ENCODE data around the gene FMNL2.

Gene FMNL2

DNA sequence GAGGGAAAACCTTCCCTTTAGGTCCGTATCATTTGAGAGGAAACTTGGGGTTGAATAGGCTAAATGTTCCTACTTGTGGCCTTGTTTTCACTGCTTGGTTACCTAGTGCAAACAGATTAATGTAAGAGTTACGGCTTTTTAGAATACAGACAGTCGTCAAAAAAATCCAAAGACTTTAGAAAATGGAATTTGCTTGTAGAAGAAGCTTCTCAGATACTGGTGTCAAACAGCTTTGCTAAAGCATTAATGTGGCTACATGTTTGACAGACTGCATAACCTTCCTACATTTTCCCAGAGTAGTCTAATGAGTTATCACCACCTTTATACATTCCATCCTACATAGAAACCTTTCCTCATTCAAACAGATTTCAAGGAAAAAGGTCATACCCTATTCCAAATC, 114.6 kb downstream of the FMNL2 start:
- no peak for DNase-seq (ENCODE audit: low read depth in 2 of 2)

- DNase-seq (ENCODE audit: low read depth in 2 of 2), result no peak
Observed at GRCh38 chr2:152450176-152450575, 115.2 kb downstream of the FMNL2 start.

GRCh38 chr2:152452256-152452973, 117.4 kb downstream of the FMNL2 start:
- no peak for DNase-seq (ENCODE audit: low read depth in 2 of 2)

DNA sequence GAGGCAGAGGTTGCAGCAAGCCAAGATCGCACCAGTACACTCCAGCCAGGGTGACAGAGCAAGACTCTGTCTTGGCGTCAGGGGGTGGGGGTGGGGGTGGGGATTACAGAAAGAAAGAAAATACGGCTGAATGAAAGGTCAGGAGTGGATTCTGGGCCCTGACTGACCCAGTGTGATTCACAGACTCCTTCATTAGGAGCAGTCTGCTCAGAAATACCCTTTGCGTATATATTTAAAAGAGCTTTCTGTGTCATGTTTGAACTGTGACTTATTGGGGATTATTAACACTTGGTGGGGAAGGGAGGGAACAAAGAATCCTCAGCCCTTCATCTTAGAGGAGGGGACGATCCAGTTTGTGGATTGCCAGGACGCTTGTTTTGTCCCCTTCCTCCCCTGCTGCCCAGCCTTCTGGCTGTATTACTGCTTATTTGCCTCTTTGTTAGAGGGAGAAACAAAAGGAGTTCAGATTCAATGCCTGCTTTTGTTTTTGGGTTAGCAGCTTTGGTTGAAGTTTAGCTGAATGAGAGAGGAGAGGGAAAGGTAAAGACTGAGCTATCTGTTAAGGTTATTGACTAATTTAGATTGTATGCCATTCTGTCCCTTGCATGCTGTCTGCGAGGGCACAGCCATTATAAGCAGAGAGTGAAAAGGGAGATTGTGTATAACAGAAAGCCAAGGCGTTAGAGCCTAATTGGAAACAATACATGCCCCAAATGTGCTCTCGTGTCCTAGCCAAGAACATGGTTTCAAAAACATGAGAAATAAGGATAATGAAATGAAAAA, 118.3 kb downstream of the FMNL2 start:
- DNase-seq (ENCODE audit: low read depth in 2 of 2), result no peak

DNA sequence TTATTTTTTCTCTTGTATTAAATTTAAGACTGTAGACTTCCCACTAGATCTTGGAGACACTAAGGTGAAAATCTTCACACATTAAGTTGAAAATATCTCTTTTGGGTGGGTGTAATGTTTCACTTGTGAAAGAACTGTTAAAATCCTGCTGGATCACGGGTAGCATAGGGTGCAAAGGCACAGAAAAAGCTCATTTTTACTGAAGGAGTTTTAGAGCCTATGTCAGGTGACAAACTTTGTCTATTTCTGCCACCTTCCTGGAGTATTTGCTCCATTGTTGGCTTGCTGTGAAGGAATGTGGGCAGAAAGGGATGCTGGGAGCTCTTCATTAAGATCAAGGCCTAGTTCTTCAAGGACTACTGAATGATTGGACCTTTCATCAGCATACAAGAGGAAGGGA, 119.4 kb downstream of the FMNL2 start:
- DNase-seq (ENCODE audit: low read depth in 2 of 2), result no peak

DNA sequence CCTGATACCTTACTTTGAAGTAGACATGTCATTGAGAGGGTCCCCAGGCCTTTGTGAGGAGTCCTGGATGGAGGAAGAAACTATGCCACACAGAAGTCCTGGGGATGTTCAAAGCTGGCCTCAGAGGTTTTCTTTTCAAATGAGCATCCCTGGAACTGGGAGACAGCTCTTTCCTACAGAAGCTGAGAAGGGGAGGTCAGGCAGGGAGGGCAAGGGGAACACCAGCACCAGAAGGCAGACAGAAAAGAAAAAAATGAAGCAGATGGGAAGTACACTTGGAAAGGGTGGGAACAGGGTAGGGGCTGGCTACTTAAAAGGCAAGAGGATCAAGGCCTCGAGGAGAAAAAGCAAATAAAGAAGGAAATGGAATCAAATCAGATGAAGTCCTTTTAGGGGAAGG, 120.0 kb downstream of the FMNL2 start:
- no peak for DNase-seq (ENCODE audit: low read depth in 2 of 2)

DNA sequence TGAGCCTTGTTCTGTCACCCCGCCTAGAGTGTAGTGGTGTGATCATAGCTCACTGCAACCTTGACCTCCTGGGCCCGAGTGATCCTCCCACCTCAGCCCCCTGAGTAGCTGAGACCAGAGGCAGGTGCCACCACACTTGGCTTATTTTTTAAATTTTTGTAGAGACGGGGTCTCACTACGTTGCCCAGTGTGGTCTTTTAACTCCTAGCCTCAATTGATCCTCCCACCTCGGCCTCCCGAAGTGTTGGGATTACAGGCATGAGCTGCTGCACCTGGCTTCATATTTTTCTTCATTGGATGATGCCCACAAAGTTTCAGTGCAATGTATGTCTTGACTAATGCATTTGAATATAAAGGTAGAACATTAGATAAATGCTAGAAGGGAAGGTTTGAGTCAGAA, 120.8 kb downstream of the FMNL2 start:
- no peak for DNase-seq (ENCODE audit: low read depth in 2 of 2)

DNA sequence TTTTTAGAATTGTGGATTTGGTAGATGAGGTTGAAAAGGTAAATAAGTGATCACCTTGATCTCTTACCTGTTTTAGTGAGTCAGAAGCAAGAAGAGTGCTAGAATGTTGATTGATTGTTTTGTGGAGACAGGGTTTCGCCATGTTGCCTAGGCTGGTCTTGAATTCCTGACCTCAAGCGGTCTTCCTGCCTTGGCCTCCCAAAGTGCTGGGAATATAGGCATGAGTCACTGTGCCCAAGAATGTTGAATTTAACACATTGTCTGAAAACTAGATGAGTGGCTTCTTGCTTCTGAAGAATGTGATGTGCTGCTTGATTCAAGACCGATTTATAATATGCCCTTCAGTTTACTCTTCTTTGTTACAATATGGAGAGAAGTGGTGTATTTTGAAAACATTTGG, 121.3 kb downstream of the FMNL2 start:
- DNase-seq (ENCODE audit: low read depth in 2 of 2), result no peak

GRCh38 chr2:152458441-152458940, 123.5 kb downstream of the FMNL2 start:
- DNase-seq (ENCODE audit: low read depth in 2 of 2), result no peak

DNA sequence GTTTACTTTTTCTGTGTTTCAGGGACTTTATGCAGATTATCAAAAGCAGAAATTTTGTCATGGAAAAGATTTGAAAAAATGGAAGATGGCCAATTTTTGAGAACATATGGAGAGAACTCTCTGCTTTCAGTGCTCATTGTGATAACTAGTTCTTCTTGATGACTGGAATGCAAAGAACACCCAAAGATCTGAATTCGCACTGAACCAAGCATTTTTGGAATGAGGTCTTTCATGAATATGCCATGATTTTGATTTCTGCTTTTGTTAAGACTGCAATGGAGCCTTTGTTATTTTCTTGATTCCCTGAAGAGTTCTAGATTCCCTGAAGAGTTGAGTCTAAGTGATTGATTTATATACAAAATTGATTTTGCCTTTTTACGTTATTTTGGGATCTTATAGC, 124.1 kb downstream of the FMNL2 start:
- DNase-seq (ENCODE audit: low read depth in 2 of 2), result no peak

DNA sequence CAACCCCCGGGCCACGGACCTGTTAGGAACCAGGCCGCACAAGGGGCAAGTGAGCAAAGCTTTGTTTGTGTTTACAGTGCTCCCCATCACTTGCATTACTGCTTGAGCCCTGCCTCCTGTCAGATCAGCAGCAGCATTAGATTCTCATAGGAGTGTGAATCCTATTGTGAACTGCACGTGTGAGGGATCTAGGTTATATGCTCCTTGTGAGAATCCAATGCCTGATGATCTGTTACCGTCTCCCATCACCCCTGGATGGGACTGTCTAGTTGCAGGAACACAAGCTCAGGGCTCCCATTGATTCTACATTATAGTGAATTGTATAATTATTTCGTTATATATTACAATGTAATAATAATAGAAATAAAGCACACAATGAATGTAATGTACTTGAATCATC, 125.6 kb downstream of the FMNL2 start:
- DNase-seq (ENCODE audit: low read depth in 2 of 2), result no peak

DNA sequence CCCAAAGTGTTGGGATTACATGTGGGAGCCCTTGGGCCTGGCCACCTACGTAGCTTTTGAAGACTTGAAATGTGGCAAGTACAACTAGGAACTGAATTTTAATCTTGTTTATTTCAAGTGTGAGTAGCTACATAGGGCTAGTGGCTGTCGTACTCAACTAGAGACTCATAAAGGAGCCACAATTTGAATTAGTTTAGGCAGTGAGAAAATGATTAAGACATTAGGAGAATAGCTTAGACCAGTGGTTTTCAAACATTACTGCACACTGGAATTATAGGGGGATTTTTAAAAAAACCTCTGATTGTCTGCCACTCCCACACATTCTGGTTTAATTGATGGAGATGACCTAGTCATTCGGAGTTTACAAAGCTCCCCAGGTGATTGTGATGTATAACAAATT, 127.1 kb downstream of the FMNL2 start:
- DNase-seq (ENCODE audit: low read depth in 2 of 2), result no peak

GRCh38 chr2:152462779-152463178, 127.8 kb downstream of the FMNL2 start:
- no peak for DNase-seq (ENCODE audit: low read depth in 2 of 2)

DNA sequence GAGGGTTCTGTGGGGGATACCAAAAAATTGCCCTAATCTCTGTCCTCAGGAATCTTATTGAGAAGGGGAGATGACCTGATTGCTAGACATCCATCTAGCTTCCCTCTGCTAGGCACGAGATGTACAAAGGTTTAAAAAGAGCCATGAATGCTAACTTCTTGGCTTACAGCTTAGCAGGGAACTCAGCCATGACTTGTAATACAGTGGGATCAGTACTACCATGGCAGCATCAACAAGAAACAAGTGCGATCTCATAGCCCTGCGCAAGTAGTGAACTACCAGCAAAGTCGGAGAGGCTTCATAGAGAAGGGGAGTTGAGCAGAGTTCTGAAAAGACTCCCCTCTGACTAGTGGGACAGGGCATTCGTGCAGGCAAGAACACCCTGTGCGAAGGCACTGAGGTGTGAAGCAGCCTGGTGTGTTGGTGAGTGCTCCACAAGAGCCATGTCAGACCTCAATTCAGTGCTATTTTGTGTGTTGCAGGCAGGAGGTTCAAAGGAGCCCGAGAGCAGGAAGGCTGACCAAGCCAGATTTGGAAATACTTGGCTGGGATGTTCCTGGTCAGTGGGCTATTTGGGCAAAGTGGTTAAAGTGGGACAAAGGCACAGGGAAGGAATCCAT, 130.0 kb downstream of the FMNL2 start:
- no peak for DNase-seq (ENCODE audit: low read depth in 2 of 2)

DNA sequence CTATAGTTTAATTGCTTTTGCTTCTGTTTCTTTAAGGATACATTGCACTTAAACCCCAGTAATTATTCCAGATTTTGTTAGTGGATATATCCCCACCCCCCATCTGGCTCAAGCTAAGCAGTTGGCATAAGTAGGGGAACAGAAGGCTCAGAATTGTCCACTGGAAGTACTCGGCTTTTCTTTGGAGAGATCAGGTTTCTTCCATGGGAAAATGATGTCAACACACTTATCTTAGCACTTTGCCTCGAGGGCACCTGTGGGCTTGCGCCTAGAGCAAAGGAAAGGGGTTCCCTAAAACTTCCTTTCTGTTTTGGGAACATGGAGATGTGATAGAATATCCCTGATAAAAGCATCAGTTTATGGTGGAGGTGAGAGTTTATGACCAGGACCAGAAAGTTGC, 130.6 kb downstream of the FMNL2 start:
- no peak for DNase-seq (ENCODE audit: low read depth in 2 of 2)

DNA sequence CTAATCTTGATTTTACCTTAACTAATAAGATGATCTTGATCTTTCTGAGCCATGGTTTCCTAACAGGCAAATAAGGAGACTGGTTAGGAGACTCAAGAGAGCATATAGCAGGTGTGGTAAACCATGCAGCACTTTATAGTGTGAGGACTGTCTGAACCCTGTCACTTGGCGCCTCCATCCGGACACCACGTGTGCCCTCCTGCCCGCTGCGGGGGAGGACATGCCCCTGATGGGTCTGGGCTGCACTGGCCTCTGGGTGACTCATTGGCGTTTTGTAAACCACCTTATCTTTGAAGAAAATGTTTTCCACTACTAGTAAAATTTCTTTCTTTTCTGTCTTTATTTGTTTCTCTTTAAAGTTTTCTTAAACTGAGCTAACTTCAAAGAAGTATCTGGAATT, 131.1 kb downstream of the FMNL2 start:
- DNase-seq (ENCODE audit: low read depth in 2 of 2), result no peak

GRCh38 chr2:152466980-152467676, 132.2 kb downstream of the FMNL2 start:
- DNase-seq (ENCODE audit: low read depth in 2 of 2), result no peak

DNA sequence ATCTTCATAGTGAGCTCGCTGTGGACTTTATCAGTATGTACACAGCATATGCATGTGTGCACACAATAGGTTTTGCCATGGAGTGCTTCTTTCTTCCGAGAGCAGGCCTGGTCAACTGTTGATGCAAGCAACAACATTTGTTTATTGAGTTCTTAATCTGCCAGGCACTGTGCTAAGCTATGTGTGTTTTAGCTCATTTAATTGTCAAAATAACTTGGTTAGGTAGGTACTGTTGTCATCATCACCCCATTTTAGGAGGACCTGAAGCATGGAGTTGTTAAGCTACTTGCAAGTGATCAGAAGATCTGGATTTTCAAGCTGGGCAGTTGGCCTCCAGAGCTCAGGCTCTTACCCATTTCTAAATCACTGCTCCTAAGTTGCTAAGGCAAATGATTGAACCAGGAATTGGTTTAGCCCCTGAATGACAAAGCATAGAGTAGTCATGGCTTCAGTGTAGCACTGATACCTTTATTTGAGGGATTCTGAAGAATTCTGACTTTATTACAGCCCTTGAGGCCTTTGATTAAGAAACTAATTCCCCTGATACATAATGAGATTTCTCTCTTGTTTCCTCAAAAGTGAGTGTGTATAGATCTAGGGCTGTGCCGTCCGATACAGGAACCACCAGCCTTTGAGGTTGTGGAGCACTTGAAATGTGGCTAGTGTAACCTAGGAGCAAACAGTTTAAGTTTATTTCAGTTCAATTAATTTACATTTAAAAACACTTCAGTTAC, 132.9 kb downstream of the FMNL2 start:
- DNase-seq (ENCODE audit: low read depth in 2 of 2), result no peak

DNA sequence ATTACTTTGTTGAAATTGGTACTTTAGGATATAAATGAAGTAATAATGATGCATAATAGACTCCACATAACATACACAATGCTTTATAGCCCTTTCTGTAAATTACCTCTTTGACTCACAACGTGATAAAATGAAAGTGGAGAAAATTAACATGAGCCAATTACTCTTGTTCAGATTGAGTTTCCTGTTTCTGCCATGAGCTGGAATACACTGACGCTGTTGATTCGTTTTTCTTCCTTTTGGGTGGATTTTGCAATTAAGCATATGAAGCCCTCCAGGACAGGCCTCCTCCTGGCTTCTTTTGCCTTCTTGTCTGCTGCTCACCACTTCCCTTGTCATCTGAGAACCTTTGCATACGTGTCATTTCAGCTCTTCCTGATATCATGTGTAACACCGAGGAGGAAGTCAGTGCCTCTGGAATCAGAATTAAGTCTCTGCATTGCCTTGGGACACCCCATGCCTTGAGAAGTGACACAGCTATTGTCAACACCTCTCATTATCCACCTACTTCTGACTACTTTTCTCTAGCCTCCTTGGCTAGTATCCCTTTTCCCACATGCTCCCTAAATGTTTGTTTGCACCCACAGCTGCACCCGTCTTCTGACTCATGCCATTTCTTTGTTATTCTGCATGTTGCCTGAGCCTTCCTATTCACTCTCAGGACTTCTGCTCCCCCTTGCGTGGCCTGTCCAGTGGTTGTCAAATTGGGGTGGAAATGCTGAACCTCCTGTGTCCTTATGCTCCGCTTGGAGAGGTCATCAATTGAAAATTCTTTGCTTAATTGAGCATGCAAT, 134.1 kb downstream of the FMNL2 start:
- DNase-seq (ENCODE audit: low read depth in 2 of 2), result no peak

Data from activated CD8-positive, alpha-beta memory T cell treated with anti-CD3 and anti-CD28 coated beads for 4 hours (primary cell).